Heart right ventricle (tissue), 16 donors: Measurements from ENCODE around the gene TRRAP. TPM values are rescaled to one million over a fixed set of nuclear protein-coding genes. Genes with fewer than 3 reads are reported as not detected.

ENCODE experiments used
- ATAC-seq, 8 donors: fragments of 200-7000 bp; cut with Tn5 transposase; one replicate each; pipeline ENCODE4 v1.9.1; 2020; ENCODE audit warnings: mild to moderate bottlenecking in 8 of 8, moderate library complexity in 8 of 8, moderate number of reproducible peaks in 1 of 8
- DNase-seq, 2 donors: peaks; one replicate each; pipeline ENCODE4 v3.0.0-alpha.2; 2020
- H3K27ac ChIP-seq, 10 donors: fragments of 200-600 bp; sonication (generic) in 2 of 10; one replicate each; pipeline versions ENCODE4 v1.5.0 to v1.8.0; 2020 to 2022; ENCODE audit warnings: mild to moderate bottlenecking in 3 of 10
- H3K27me3 ChIP-seq, 7 donors: fragments of 200-600 bp; one replicate each; pipeline ENCODE4 v1.8.0; 2021 to 2022; ENCODE audit warnings: mild to moderate bottlenecking in 2 of 7
- H3K36me3 ChIP-seq, 9 donors: fragments of 200-600 bp; sonication (generic) in 1 of 9; one replicate each; pipeline versions ENCODE4 v1.5.0 to v1.8.0; 2020 to 2022; ENCODE audit warnings: mild to moderate bottlenecking in 2 of 9
- H3K4me1 ChIP-seq, 9 donors: fragments of 200-600 bp; sonication (generic) in 1 of 9; one replicate each; pipeline versions ENCODE4 v1.5.0 to v1.8.0; 2020 to 2022; ENCODE audit warnings: mild to moderate bottlenecking in 4 of 9
- H3K4me3 ChIP-seq, 10 donors: fragments of 200-600 bp; sonication (generic) in 2 of 10; one replicate each; pipeline versions ENCODE4 v1.5.0 to v1.8.0; 2020 to 2022; ENCODE audit warnings: mild to moderate bottlenecking in 7 of 10, moderate library complexity in 2 of 10
- H3K9me3 ChIP-seq, 11 donors: fragments of 200-600 bp in 10 of 11; sonication (generic) in 2 of 11; one replicate each; pipeline versions ENCODE4 v1.5.0 to v1.8.0; 2013 to 2022; ENCODE audit warnings: mild to moderate bottlenecking in 2 of 11, control low read depth in 1 of 11, moderate library complexity in 1 of 11
- WGBS, 2 donors: extraction: QIAGEN DNeasy Blood & Tissue Kit; methylation state at CpG; one replicate each; pipeline ENCODE4 v1.1.7; 2013; ENCODE audit warnings: inconsistent platforms in 1 of 2; 5-methylcytosine and 5-hydroxymethylcytosine counted together
- intact Hi-C, 10 donors: fragments of 100-400 bp; cut with DNase I; formaldehyde crosslinking; loops; one replicate each; pipeline versions ENCODE4 v1.11.1 to v1.14.2; 2022
- polyA plus RNA-seq, 2 donors: library from polyadenylated mRNA; stranded (reverse); fragments of 200-250 nt; gene quantifications; one replicate each; pipeline ENCODE4 v1.2.3, GENCODE V29; 2013
- total RNA-seq, 10 donors: library from RNA; stranded (reverse); fragmentation: NEBNext Ultra II Directional in 3 of 10; extraction: Animal tissue kit (Norgen Biotek cat#: 25700) in 3 of 10; gene quantifications; one replicate each; pipeline versions ENCODE4 v1.2.1 to v1.2.4, GENCODE V29; 2021 to 2023
- TF ChIP-seq, protein P1 (sequence below), 9 donors: fragments of 200-600 bp; sonication (generic) in 2 of 9; IDR thresholded peaks; one replicate each; pipeline versions ENCODE4 v1.5.0 to v1.8.0; 2021 to 2022; ENCODE audit warnings: antibody characterized with exemption in 9 of 9, mild to moderate bottlenecking in 5 of 9, moderate library complexity in 1 of 9
- donor health status: Arrhythmogenic right ventricular cardiomyopathy.
- donor health status: ischemic (EF 13 %, LVEDD 7.1; RV severe dilation, severe dysfunction).
- donor health status: healthy with polysubstance abuse.
- donor health status: DM: no; HTN: yes; CAD: no.
- donor health status: DM: no; HTN: no; CAD: no.
- donor health status: ischemic (EF 25% LVEDD 6.9; RV normal size, moderate dysfunction).
- donor health status: ischemic (EF 25% LVEDD 5.7; RV mildly dilated, moderate dysfunction).
- donor health status: healthy.
- donor health status: DM: yes; HTN: yes; CAD: no.
- donor health status: Ischemic cardiomyopathy.
- donor health status: ischemic (EF 35%, LVEDD 5.7; RV mildly dilated, moderate dysfunction).
- donor health status: nonischemic (EF 11% LVEDD 7.7; RV severe dilation, severe dysfunction).
- donor health status: DM: yes; HTN: yes; CAD: no.
- donor health status: PGD.
- donor health status: ischemic (EF 29% LVEDD 5.4; RV normal size, mild dysfunction).
- donor health status: nonischemic (EF 23%, LVEDD 6.1; RV moderate dilation, normal function).

The TRRAP gene
- total and polyA plus RNA-seq, 12 donors: 4.8 to 25.1 (median 21.3) TPM

GRCh38 chr7:99008921-99009530 lies 130.7 kb downstream of the TRRAP start:
- 91 to 93% methylated on average over 11 of the region's 11 CpGs for WGBS, 2 donors

DNA sequence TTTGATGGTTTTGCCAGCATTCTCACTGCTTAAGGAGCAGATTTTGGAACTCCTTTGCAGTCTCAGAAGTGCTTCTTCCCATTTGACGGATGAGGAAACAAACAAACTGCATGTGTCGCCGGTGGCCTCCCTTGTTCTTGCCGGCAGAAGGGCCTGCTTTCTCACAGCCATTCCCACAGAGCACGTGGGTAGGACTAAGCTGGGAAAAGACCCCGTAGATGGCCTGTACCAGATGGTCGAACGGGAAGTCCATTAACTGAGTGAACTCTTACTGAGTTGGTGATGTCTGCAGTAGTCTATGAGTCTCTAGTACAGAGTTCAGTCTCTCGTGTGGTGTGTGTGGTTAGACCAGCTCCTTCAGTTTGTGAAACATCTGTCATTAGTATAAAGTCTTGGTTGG lies 131.9 kb downstream of the TRRAP start:
- no peak for DNase-seq
- H3K9me3 ChIP-seq: no peaks in the 10 kb centered on the region
- H3K27ac ChIP-seq: no peak overlapping the region
- H3K36me3 ChIP-seq: peaks cover 3 to 100% (median 87%) of the 10 kb centered on the region in 9 donors
- no peak overlapping the region for H3K4me3 ChIP-seq
- no peaks in the 10 kb centered on the region for H3K4me1 ChIP-seq
- no peaks in the 10 kb centered on the region for H3K27me3 ChIP-seq
- WGBS, 2 donors: 92 to 93% methylated on average over 9 of the region's 9 CpGs
- TF ChIP-seq, protein P1, sequence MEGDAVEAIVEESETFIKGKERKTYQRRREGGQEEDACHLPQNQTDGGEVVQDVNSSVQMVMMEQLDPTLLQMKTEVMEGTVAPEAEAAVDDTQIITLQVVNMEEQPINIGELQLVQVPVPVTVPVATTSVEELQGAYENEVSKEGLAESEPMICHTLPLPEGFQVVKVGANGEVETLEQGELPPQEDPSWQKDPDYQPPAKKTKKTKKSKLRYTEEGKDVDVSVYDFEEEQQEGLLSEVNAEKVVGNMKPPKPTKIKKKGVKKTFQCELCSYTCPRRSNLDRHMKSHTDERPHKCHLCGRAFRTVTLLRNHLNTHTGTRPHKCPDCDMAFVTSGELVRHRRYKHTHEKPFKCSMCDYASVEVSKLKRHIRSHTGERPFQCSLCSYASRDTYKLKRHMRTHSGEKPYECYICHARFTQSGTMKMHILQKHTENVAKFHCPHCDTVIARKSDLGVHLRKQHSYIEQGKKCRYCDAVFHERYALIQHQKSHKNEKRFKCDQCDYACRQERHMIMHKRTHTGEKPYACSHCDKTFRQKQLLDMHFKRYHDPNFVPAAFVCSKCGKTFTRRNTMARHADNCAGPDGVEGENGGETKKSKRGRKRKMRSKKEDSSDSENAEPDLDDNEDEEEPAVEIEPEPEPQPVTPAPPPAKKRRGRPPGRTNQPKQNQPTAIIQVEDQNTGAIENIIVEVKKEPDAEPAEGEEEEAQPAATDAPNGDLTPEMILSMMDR (IDR thresholded peaks at IDR 0.05): no peak
- no peak for ATAC-seq
- intact Hi-C loops: no loop called here

More at GRCh38 chr7:99008921-99009530, 130.7 kb downstream of the TRRAP start:
- TF ChIP-seq, protein P1 (IDR thresholded peaks at IDR 0.05): no peak
- intact Hi-C loops: no loop called here
- DNase-seq (no peak), ATAC-seq (no peak)
- Histone ChIP-seq H3K4me3 (no peak overlapping the region), H3K4me1 (no peaks in the 10 kb centered on the region), H3K9me3 (no peaks in the 10 kb centered on the region), H3K36me3 (peaks cover 5 to 100% (median 89%) of the 10 kb centered on the region in 9 donors), H3K27ac (no peak overlapping the region), H3K27me3 (no peaks in the 10 kb centered on the region)

GRCh38 chr7:99011341-99011705 lies 133.0 kb downstream of the TRRAP start:
- intact Hi-C loops: no loop called here
- ATAC-seq (no peak), DNase-seq (no peak)
- H3K4me1 ChIP-seq: no peaks in the 10 kb centered on the region
- H3K27ac ChIP-seq: no peak overlapping the region
- H3K36me3 ChIP-seq: peaks cover 0 to 100% (median 82%) of the 10 kb centered on the region in 9 donors
- no peak overlapping the region for H3K4me3 ChIP-seq
- TF ChIP-seq, protein P1 (IDR thresholded peaks at IDR 0.05): no peak
- WGBS, 2 donors: 98 to 99% methylated on average over 24 of the region's 24 CpGs
- H3K9me3 ChIP-seq: no peaks in the 10 kb centered on the region
- no peaks in the 10 kb centered on the region for H3K27me3 ChIP-seq

- no peak overlapping the region for H3K27ac ChIP-seq
- no peaks in the 10 kb centered on the region for H3K27me3 ChIP-seq
- H3K9me3 ChIP-seq: no peaks in the 10 kb centered on the region
- DNase-seq: no peak
- no peak for ATAC-seq
- TF ChIP-seq, protein P1 (IDR thresholded peaks at IDR 0.05): no peak
- no peaks in the 10 kb centered on the region for H3K4me1 ChIP-seq
- 93 to 97% methylated on average over 36 of the region's 36 CpGs for WGBS, 2 donors
- H3K36me3 ChIP-seq: peaks cover 0 to 98% (median 77%) of the 10 kb centered on the region in 9 donors
- no peak overlapping the region for H3K4me3 ChIP-seq
- intact Hi-C loops: no loop called here
Measured at GRCh38 chr7:99011706-99012404, 133.5 kb downstream of the TRRAP start.
